ENCODE data around the gene OXTR. TPM values are rescaled to one million over a fixed set of nuclear protein-coding genes. Genes with fewer than 3 reads are reported as not detected.

OXTR gene
- total RNA-seq: 3.9 and 31.7 TPM in 2 replicates

GRCh38 chr3:8769088-8769822, at the start of gene OXTR:
Gene OXTR, minus strand, starts transcription at chr3:8769613. Its CDS starts 1,426 bp downstream, at chr3:8768187.

DNA sequence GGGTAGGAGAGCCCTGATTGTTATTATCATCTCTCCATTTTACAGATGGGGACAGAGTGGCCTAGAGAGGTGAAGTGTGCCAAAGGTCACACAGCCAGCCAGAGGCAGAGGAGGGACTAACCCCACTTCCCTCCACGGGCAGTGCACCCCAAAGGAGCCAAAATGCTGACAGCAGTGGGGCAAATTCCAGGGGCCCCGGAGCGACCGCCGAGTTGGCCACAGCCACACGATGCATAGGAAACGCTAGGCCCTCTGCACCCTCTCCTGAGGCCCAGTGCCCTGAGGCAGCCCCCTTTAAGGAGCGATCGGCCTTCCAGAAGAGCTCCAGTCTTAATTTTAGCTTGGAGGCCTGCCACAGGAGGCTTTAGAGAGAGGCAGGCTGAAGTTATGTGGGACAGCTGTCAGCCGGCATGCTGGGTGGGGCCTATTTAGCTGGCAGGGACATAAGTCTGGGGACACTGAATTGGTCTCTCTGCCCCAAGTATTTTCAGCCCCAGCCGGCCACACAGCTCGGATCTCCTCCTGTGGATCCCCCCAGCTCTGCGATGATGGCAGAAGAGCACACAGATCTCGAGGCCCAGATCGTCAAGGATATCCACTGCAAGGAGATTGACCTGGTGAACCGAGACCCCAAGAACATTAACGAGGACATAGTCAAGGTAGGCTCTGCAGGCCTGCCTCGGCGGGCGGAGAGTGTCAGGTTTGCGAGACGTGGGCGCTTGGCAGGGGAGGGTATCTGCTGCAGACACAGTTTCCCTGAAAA, 35.9 kb downstream of the OXTR start, which contains the start of gene CAV3:
TSS of gene CAV3 (plus strand) at position 471 of the 763 bp plus-strand sequence. CDS start at position 546, 75 bp downstream.

Other genes with a start within 250 kb of the OXTR start
- gene SSUH2, start 124.8 kb downstream of the OXTR start, total RNA-seq: 0.05 TPM in 1 of 2 replicates, not detected in the other
- not detected in 2 replicates for gene CAV3, start 35.8 kb downstream of the OXTR start, total RNA-seq
- 6.8 and 20.9 TPM in 2 replicates for gene RAD18, start 193.9 kb upstream of the OXTR start, total RNA-seq